ENCODE measurements around the gene CDK5RAP2. TPM values are rescaled to one million over a fixed set of nuclear protein-coding genes. Genes with fewer than 3 reads are reported as not detected.

CDK5RAP2 gene
- polyA plus RNA-seq, 4 donors: 15.7 to 49.3 (median 18.9) TPM

GRCh38 chr9:120486347-120486746 is 93.6 kb downstream of the CDK5RAP2 start:
- H3K27ac ChIP-seq (ENCODE audit: low read depth in 1 of 3, low read length in 2 of 3): no peak overlapping the region
- peaks cover 0 to 6% (median 0%) of the 10 kb centered on the region in 3 donors for H3K4me1 ChIP-seq (ENCODE audit: control insufficient read depth in 3 of 3, insufficient read depth in 2 of 3, low read depth in 1 of 3, low read length in 2 of 3)
- DNase-seq (no peak), FAIRE-seq (no peak)
- 90 to 95% (median 94%) methylated on average over 4 of the region's 4 CpGs for WGBS, 3 donors
- H3K27me3 ChIP-seq (ENCODE audit: control insufficient read depth in 3 of 3, insufficient read depth in 3 of 3, low read length in 3 of 3): no peaks in the 10 kb centered on the region
- H3K36me3 ChIP-seq (ENCODE audit: control insufficient read depth in 3 of 3, insufficient read depth in 2 of 3, low read depth in 1 of 3, low read length in 3 of 3): peaks cover 12 to 36% (median 13%) of the 10 kb centered on the region in 3 donors
- no peak overlapping the region for H3K4me3 ChIP-seq (ENCODE audit: low read depth in 1 of 3, low read length in 3 of 3)
- no peaks in the 10 kb centered on the region for H3K9me3 ChIP-seq (ENCODE audit: control insufficient read depth in 2 of 2, insufficient read depth in 1 of 2, low read depth in 1 of 2, low read length in 1 of 2)

GRCh38 chr9:120485788-120486187 is 94.2 kb downstream of the CDK5RAP2 start:
- H3K27me3 ChIP-seq (ENCODE audit: control insufficient read depth in 3 of 3, insufficient read depth in 3 of 3, low read length in 3 of 3): no peaks in the 10 kb centered on the region
- H3K9me3 ChIP-seq (ENCODE audit: control insufficient read depth in 2 of 2, insufficient read depth in 1 of 2, low read depth in 1 of 2, low read length in 1 of 2): no peaks in the 10 kb centered on the region
- no peak overlapping the region for H3K27ac ChIP-seq (ENCODE audit: low read depth in 1 of 3, low read length in 2 of 3)
- DNase-seq (no peak), FAIRE-seq (no peak)
- no peak overlapping the region for H3K4me3 ChIP-seq (ENCODE audit: low read depth in 1 of 3, low read length in 3 of 3)
- peaks cover 12 to 39% (median 13%) of the 10 kb centered on the region in 3 donors for H3K36me3 ChIP-seq (ENCODE audit: control insufficient read depth in 3 of 3, insufficient read depth in 2 of 3, low read depth in 1 of 3, low read length in 3 of 3)
- 92 to 98% (median 98%) methylated on average over 3 of the region's 3 CpGs for WGBS, 3 donors
- H3K4me1 ChIP-seq (ENCODE audit: control insufficient read depth in 3 of 3, insufficient read depth in 2 of 3, low read depth in 1 of 3, low read length in 2 of 3): peaks cover 0 to 6% (median 0%) of the 10 kb centered on the region in 3 donors

- Histone ChIP-seq H3K27me3 (ENCODE audit: control insufficient read depth in 3 of 3, insufficient read depth in 3 of 3, low read length in 3 of 3) (no peaks in the 10 kb centered on the region), H3K4me3 (ENCODE audit: low read depth in 1 of 3, low read length in 3 of 3) (no peak overlapping the region), H3K9me3 (ENCODE audit: control insufficient read depth in 2 of 2, insufficient read depth in 1 of 2, low read depth in 1 of 2, low read length in 1 of 2) (no peaks in the 10 kb centered on the region), H3K27ac (ENCODE audit: low read depth in 1 of 3, low read length in 2 of 3) (no peak overlapping the region), H3K4me1 (ENCODE audit: control insufficient read depth in 3 of 3, insufficient read depth in 2 of 3, low read depth in 1 of 3, low read length in 2 of 3) (no peaks in the 10 kb centered on the region), H3K36me3 (ENCODE audit: control insufficient read depth in 3 of 3, insufficient read depth in 2 of 3, low read depth in 1 of 3, low read length in 3 of 3) (peaks cover 8 to 34% (median 9%) of the 10 kb centered on the region in 3 donors)
- DNase-seq (no peak), FAIRE-seq (no peak)
- WGBS, 3 donors: 87 to 94% (median 93%) methylated on average over 5 of the region's 5 CpGs
These were observed 95.8 kb downstream of the CDK5RAP2 start for GRCh38 chr9:120484162-120484561.

GRCh38 chr9:120482424-120483186 is 97.4 kb downstream of the CDK5RAP2 start:
- DNase-seq (no peak), FAIRE-seq (no peak)
- no peak overlapping the region for H3K27ac ChIP-seq (ENCODE audit: low read depth in 1 of 3, low read length in 2 of 3)
- H3K9me3 ChIP-seq (ENCODE audit: control insufficient read depth in 2 of 2, insufficient read depth in 1 of 2, low read depth in 1 of 2, low read length in 1 of 2): no peaks in the 10 kb centered on the region
- H3K4me1 ChIP-seq (ENCODE audit: control insufficient read depth in 3 of 3, insufficient read depth in 2 of 3, low read depth in 1 of 3, low read length in 2 of 3): no peaks in the 10 kb centered on the region
- no peak overlapping the region for H3K4me3 ChIP-seq (ENCODE audit: low read depth in 1 of 3, low read length in 3 of 3)
- no peaks in the 10 kb centered on the region for H3K27me3 ChIP-seq (ENCODE audit: control insufficient read depth in 3 of 3, insufficient read depth in 3 of 3, low read length in 3 of 3)
- WGBS, 3 donors: 89 to 93% (median 90%) methylated on average over 9 of the region's 9 CpGs
- H3K36me3 ChIP-seq (ENCODE audit: control insufficient read depth in 3 of 3, insufficient read depth in 2 of 3, low read depth in 1 of 3, low read length in 3 of 3): peaks cover 8 to 34% (median 9%) of the 10 kb centered on the region in 3 donors

- Histone ChIP-seq H3K36me3 (ENCODE audit: control insufficient read depth in 3 of 3, insufficient read depth in 2 of 3, low read depth in 1 of 3, low read length in 3 of 3) (peaks cover 8 to 31% (median 9%) of the 10 kb centered on the region in 3 donors), H3K27me3 (ENCODE audit: control insufficient read depth in 3 of 3, insufficient read depth in 3 of 3, low read length in 3 of 3) (no peaks in the 10 kb centered on the region), H3K4me3 (ENCODE audit: low read depth in 1 of 3, low read length in 3 of 3) (no peak overlapping the region), H3K9me3 (ENCODE audit: control insufficient read depth in 2 of 2, insufficient read depth in 1 of 2, low read depth in 1 of 2, low read length in 1 of 2) (no peaks in the 10 kb centered on the region), H3K4me1 (ENCODE audit: control insufficient read depth in 3 of 3, insufficient read depth in 2 of 3, low read depth in 1 of 3, low read length in 2 of 3) (no peaks in the 10 kb centered on the region), H3K27ac (ENCODE audit: low read depth in 1 of 3, low read length in 2 of 3) (no peak overlapping the region)
- DNase-seq (no peak), FAIRE-seq (no peak)
- WGBS, 3 donors: 88 to 98% (median 91%) methylated on average over 2 of the region's 2 CpGs
These were observed 98.1 kb downstream of the CDK5RAP2 start for GRCh38 chr9:120481846-120482245.

GRCh38 chr9:120481248-120481647 is 98.7 kb downstream of the CDK5RAP2 start:
- H3K27me3 ChIP-seq (ENCODE audit: control insufficient read depth in 3 of 3, insufficient read depth in 3 of 3, low read length in 3 of 3): no peaks in the 10 kb centered on the region
- H3K27ac ChIP-seq (ENCODE audit: low read depth in 1 of 3, low read length in 2 of 3): no peak overlapping the region
- no peaks in the 10 kb centered on the region for H3K4me1 ChIP-seq (ENCODE audit: control insufficient read depth in 3 of 3, insufficient read depth in 2 of 3, low read depth in 1 of 3, low read length in 2 of 3)
- no peak overlapping the region for H3K4me3 ChIP-seq (ENCODE audit: low read depth in 1 of 3, low read length in 3 of 3)
- DNase-seq (no peak), FAIRE-seq (no peak)
- no peaks in the 10 kb centered on the region for H3K9me3 ChIP-seq (ENCODE audit: control insufficient read depth in 2 of 2, insufficient read depth in 1 of 2, low read depth in 1 of 2, low read length in 1 of 2)
- peaks cover 5 to 33% (median 8%) of the 10 kb centered on the region in 3 donors for H3K36me3 ChIP-seq (ENCODE audit: control insufficient read depth in 3 of 3, insufficient read depth in 2 of 3, low read depth in 1 of 3, low read length in 3 of 3)
- WGBS, 3 donors: 95 to 100% (median 96%) methylated on average over 1 of the region's 1 CpG

GRCh38 chr9:120480707-120481106 is 99.3 kb downstream of the CDK5RAP2 start:
- H3K27me3 ChIP-seq (ENCODE audit: control insufficient read depth in 3 of 3, insufficient read depth in 3 of 3, low read length in 3 of 3): no peaks in the 10 kb centered on the region
- H3K4me1 ChIP-seq (ENCODE audit: control insufficient read depth in 3 of 3, insufficient read depth in 2 of 3, low read depth in 1 of 3, low read length in 2 of 3): no peaks in the 10 kb centered on the region
- H3K9me3 ChIP-seq (ENCODE audit: control insufficient read depth in 2 of 2, insufficient read depth in 1 of 2, low read depth in 1 of 2, low read length in 1 of 2): no peaks in the 10 kb centered on the region
- DNase-seq (no peak), FAIRE-seq (no peak)
- no peak overlapping the region for H3K27ac ChIP-seq (ENCODE audit: low read depth in 1 of 3, low read length in 2 of 3)
- no peak overlapping the region for H3K4me3 ChIP-seq (ENCODE audit: low read depth in 1 of 3, low read length in 3 of 3)
- peaks cover 5 to 32% (median 8%) of the 10 kb centered on the region in 3 donors for H3K36me3 ChIP-seq (ENCODE audit: control insufficient read depth in 3 of 3, insufficient read depth in 2 of 3, low read depth in 1 of 3, low read length in 3 of 3)
- WGBS, 3 donors: 32 to 56% (median 50%) methylated on average over 1 of the region's 1 CpG

- H3K9me3 ChIP-seq (ENCODE audit: control insufficient read depth in 2 of 2, insufficient read depth in 1 of 2, low read depth in 1 of 2, low read length in 1 of 2): no peaks in the 10 kb centered on the region
- whole genome bisulfite sequencing, 3 donors: 76 to 92% (median 90%) methylated on average over 6 of the region's 6 CpGs
- H3K4me1 ChIP-seq (ENCODE audit: control insufficient read depth in 3 of 3, insufficient read depth in 2 of 3, low read depth in 1 of 3, low read length in 2 of 3): no peaks in the 10 kb centered on the region
- peaks cover 4 to 32% (median 8%) of the 10 kb centered on the region in 3 donors for H3K36me3 ChIP-seq (ENCODE audit: control insufficient read depth in 3 of 3, insufficient read depth in 2 of 3, low read depth in 1 of 3, low read length in 3 of 3)
- no peak overlapping the region for H3K4me3 ChIP-seq (ENCODE audit: low read depth in 1 of 3, low read length in 3 of 3)
- H3K27me3 ChIP-seq (ENCODE audit: control insufficient read depth in 3 of 3, insufficient read depth in 3 of 3, low read length in 3 of 3): no peaks in the 10 kb centered on the region
- H3K27ac ChIP-seq (ENCODE audit: low read depth in 1 of 3, low read length in 2 of 3): no peak overlapping the region
- DNase-seq (peak; percentile 24 to 32), FAIRE-seq (no peak)
These were observed 101.8 kb downstream of the CDK5RAP2 start for GRCh38 chr9:120478208-120478607.
